Measurements from ENCODE around the gene AK8.

DNA sequence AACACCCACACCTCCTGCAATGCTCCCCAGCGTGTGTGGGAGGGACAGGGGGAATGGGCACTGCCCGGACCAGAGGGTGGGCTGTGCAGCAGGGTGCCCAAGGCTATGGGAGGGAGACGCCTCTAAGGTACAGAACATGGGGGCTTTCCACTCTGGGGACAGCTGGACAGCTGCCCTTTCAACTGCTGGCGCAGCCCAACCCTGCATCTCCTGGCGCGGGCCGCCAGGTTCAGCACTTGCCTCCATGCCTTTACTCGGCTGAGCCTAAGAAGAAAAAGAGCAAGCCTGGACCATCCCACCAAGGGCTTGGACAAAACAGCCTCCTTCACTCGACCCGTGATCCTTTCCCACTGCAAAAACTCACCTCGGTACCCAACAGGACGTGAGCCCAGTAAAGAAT is 15.0 kb downstream of the AK8 start:
- TF ChIP-seq EZH2 (IDR thresholded peaks at IDR 0.05; ENCODE audit: borderline replicate concordance, low read depth, low read length, poor library complexity, severe bottlenecking): no peak
- TF ChIP-seq, protein P1, sequence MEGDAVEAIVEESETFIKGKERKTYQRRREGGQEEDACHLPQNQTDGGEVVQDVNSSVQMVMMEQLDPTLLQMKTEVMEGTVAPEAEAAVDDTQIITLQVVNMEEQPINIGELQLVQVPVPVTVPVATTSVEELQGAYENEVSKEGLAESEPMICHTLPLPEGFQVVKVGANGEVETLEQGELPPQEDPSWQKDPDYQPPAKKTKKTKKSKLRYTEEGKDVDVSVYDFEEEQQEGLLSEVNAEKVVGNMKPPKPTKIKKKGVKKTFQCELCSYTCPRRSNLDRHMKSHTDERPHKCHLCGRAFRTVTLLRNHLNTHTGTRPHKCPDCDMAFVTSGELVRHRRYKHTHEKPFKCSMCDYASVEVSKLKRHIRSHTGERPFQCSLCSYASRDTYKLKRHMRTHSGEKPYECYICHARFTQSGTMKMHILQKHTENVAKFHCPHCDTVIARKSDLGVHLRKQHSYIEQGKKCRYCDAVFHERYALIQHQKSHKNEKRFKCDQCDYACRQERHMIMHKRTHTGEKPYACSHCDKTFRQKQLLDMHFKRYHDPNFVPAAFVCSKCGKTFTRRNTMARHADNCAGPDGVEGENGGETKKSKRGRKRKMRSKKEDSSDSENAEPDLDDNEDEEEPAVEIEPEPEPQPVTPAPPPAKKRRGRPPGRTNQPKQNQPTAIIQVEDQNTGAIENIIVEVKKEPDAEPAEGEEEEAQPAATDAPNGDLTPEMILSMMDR (conservative IDR thresholded peaks at IDR 0.05; ENCODE audit: low read depth, low read length): no peak
